H9 (cell line): ENCODE measurements around the gene USP36. TPM values are rescaled to one million over a fixed set of nuclear protein-coding genes. Genes with fewer than 3 reads are reported as not detected.

Experiments used
- DNase-seq: peaks from one replicate; pipeline ENCODE4 v3.0.0-alpha.2; 2017
- H2AFZ ChIP-seq: one replicate; pipeline ENCODE4 v1.6.1; 2013; ENCODE audit warnings: mild to moderate bottlenecking, low read length, control low read depth, moderate library complexity
- H2AK5ac ChIP-seq: 2 replicates; pipeline ENCODE4 v1.6.1; 2013; ENCODE audit warnings: low read length, control low read depth, mixed read lengths; ENCODE audit not compliant: insufficient read length
- H2BK120ac ChIP-seq: one replicate; pipeline ENCODE4 v1.6.1; 2013; ENCODE audit warnings: low read depth, mild to moderate bottlenecking, low read length, control low read depth, inconsistent platforms; ENCODE audit not compliant: poor library complexity, severe bottlenecking
- H2BK12ac ChIP-seq: 2 replicates; pipeline ENCODE4 v1.6.1; 2013; ENCODE audit warnings: low read length, control low read depth, mixed read lengths, low read depth; ENCODE audit not compliant: insufficient read length
- H2BK15ac ChIP-seq: 2 replicates; pipeline ENCODE4 v1.6.1; 2013; ENCODE audit warnings: low read depth, low read length, control low read depth
- H2BK20ac ChIP-seq: one replicate; pipeline ENCODE4 v1.6.1; 2013; ENCODE audit warnings: low read depth, mild to moderate bottlenecking, low read length, control low read depth, inconsistent platforms; ENCODE audit not compliant: poor library complexity, severe bottlenecking
- H2BK5ac ChIP-seq: 2 replicates; pipeline ENCODE4 v1.6.1; 2013; ENCODE audit warnings: low read length, control low read depth, mixed read lengths; ENCODE audit not compliant: insufficient read length
- H3K14ac ChIP-seq: 2 replicates; pipeline ENCODE4 v1.6.1; 2013; ENCODE audit warnings: low read length, control low read depth; ENCODE audit not compliant: insufficient read depth
- H3K18ac ChIP-seq: 2 replicates; pipeline ENCODE4 v1.6.1; 2013; ENCODE audit warnings: low read depth, mild to moderate bottlenecking, mixed read lengths, low read length, control low read depth; ENCODE audit not compliant: insufficient read length
- H3K23ac ChIP-seq: 2 replicates; pipeline ENCODE4 v1.6.1; 2013; ENCODE audit warnings: low read length, control low read depth, mixed read lengths, low read depth; ENCODE audit not compliant: insufficient read length
- H3K23me2 ChIP-seq: 2 replicates; pipeline ENCODE4 v1.6.1; 2013; ENCODE audit warnings: low read depth, mild to moderate bottlenecking, mixed read lengths, low read length, control low read depth; ENCODE audit not compliant: insufficient read length, poor library complexity, severe bottlenecking
- H3K27ac ChIP-seq: 2 replicates; pipeline ENCODE4 v1.5.1; 2013; ENCODE audit warnings: low read length, control low read depth, mixed read lengths, low read depth; ENCODE audit not compliant: insufficient read length
- H3K27me3 ChIP-seq: 2 replicates; pipeline ENCODE4 v1.6.1; 2013; ENCODE audit warnings: low read length, control low read depth, inconsistent platforms; ENCODE audit not compliant: insufficient read depth
- H3K4ac ChIP-seq: 2 replicates; pipeline ENCODE4 v1.6.1; 2013; ENCODE audit warnings: low read depth, mild to moderate bottlenecking, control low read depth, inconsistent platforms, low read length, moderate library complexity
- H3K4me1 ChIP-seq: 2 replicates; pipeline ENCODE4 v1.6.1; 2013; ENCODE audit warnings: low read length, control low read depth, inconsistent platforms; ENCODE audit not compliant: insufficient read depth
- H3K4me2 ChIP-seq: 2 replicates; pipeline ENCODE4 v1.6.1; 2013; ENCODE audit warnings: low read length, control low read depth, mixed read lengths; ENCODE audit not compliant: insufficient read length, insufficient read depth
- H3K56ac ChIP-seq: 2 replicates; pipeline ENCODE4 v1.6.1; 2013; ENCODE audit warnings: low read depth, mild to moderate bottlenecking, mixed read lengths, low read length, control low read depth; ENCODE audit not compliant: insufficient read length
- H3K79me1 ChIP-seq: 2 replicates; pipeline ENCODE4 v1.6.1; 2013; ENCODE audit warnings: low read depth, mild to moderate bottlenecking, moderate library complexity, low read length, control low read depth, inconsistent platforms; ENCODE audit not compliant: insufficient read depth, poor library complexity, severe bottlenecking
- H3K79me2 ChIP-seq: 2 replicates; pipeline ENCODE4 v1.6.1; 2013; ENCODE audit warnings: low read length, control low read depth, inconsistent platforms; ENCODE audit not compliant: insufficient read depth
- H3K9ac ChIP-seq: 2 replicates; pipeline ENCODE4 v1.6.1; 2013; ENCODE audit warnings: low read length, control low read depth, mixed read lengths; ENCODE audit not compliant: insufficient read length; ENCODE audit errors: extremely low read depth
- H3K9me3 ChIP-seq: one replicate; pipeline ENCODE4 v1.6.1; 2013; ENCODE audit warnings: low read depth, low read length, inconsistent platforms; ENCODE audit not compliant: control insufficient read depth
- H3T11ph ChIP-seq: one replicate; pipeline ENCODE4 v1.6.1; 2013; ENCODE audit warnings: mild to moderate bottlenecking, low read length, control low read depth, inconsistent platforms
- H4K20me1 ChIP-seq: one replicate; pipeline ENCODE4 v1.6.1; 2013; ENCODE audit not compliant: control insufficient read depth, insufficient read length, insufficient read depth
- H4K5ac ChIP-seq: 2 replicates; pipeline ENCODE4 v1.6.1; 2013; ENCODE audit warnings: low read depth, mild to moderate bottlenecking, mixed read lengths, low read length, control low read depth; ENCODE audit not compliant: insufficient read length
- H4K8ac ChIP-seq: replicated peaks from 2 replicates; pipeline ENCODE4 v1.6.1; 2013; ENCODE audit warnings: low read length, control low read depth, mixed read lengths, low read depth; ENCODE audit not compliant: insufficient read length
- H4K91ac ChIP-seq: 2 replicates; pipeline ENCODE4 v1.6.1; 2013; ENCODE audit warnings: low read depth, mild to moderate bottlenecking, moderate library complexity, mixed read lengths, low read length, control low read depth; ENCODE audit not compliant: insufficient read length
- H3K27ac Mint-ChIP-seq, 3 experiments: 2 replicates in 2 of 3; 3 replicates in 1 of 3; pipeline ENCODE4 v1.8.0; 2020 to 2021; ENCODE audit warnings: mixed read lengths in 3 of 3, mild to moderate bottlenecking in 1 of 3, moderate library complexity in 1 of 3
- H3K27me3 Mint-ChIP-seq: 2 replicates; pipeline ENCODE4 v1.8.0; 2021; ENCODE audit warnings: low read depth, mild to moderate bottlenecking, moderate library complexity, mixed read lengths
- H3K36me3 Mint-ChIP-seq, 3 experiments: 2 replicates in 2 of 3; 3 replicates in 1 of 3; pipeline ENCODE4 v1.8.0; 2020 to 2021; ENCODE audit warnings: low read depth in 3 of 3, mixed read lengths in 3 of 3; ENCODE audit not compliant: insufficient read depth in 1 of 3
- H3K4me1 Mint-ChIP-seq, 2 experiments: 2 replicates each; pipeline ENCODE4 v1.8.0; 2020; ENCODE audit warnings: mixed read lengths in 2 of 2
- H3K4me3 Mint-ChIP-seq, 2 experiments: 2 replicates in 1 of 2; 3 replicates in 1 of 2; pipeline ENCODE4 v1.8.0; 2020 to 2021; ENCODE audit warnings: mild to moderate bottlenecking in 2 of 2, mixed read lengths in 2 of 2, moderate library complexity in 1 of 2
- H3K9me3 Mint-ChIP-seq, 2 experiments: 2 replicates in 1 of 2; 3 replicates in 1 of 2; pipeline ENCODE4 v1.8.0; 2020; ENCODE audit warnings: mild to moderate bottlenecking in 2 of 2, mixed read lengths in 2 of 2, moderate library complexity in 1 of 2
- CTCF ChIP-seq: fragments of 200-600 bp; sonication (generic); conservative IDR thresholded peaks from 3 replicates; pipeline ENCODE4 v1.8.0; 2021; ENCODE audit warnings: antibody characterized with exemption, mild to moderate bottlenecking
- WGBS: extraction: QIAGEN DNeasy Blood & Tissue Kit; methylation state at CpG from one replicate; pipeline ENCODE4 v1.1.7; 2013; ENCODE audit warnings: missing lambda C conversion rate, low lambda C conversion rate, mixed read lengths; ENCODE audit not compliant: insufficient read length; ENCODE audit errors: extremely low coverage; 5-methylcytosine and 5-hydroxymethylcytosine counted together
- total RNA-seq: library from RNA; stranded (reverse); gene quantifications from 2 replicates; pipeline ENCODE4 v1.2.1, GENCODE V29; 2021

Gene USP36
- total RNA-seq, 1 experiment from 2014 or later = 106 TPM

GRCh38 chr17:78783711-78784324 is 56.8 kb downstream of the USP36 start:
- H3K36me3 Mint-ChIP-seq = peaks cover 0 to 12% (median 8%) of the 10 kb centered on the region in 3 experiments; a peak in 5 of 7 replicates
- Histone ChIP-seq H3T11ph (no peak overlapping the region), H3K79me2 (no peaks in the 10 kb centered on the region), H2BK15ac (no peak overlapping the region), H4K91ac (no peak overlapping the region), H2BK12ac (no peak overlapping the region), H4K5ac (no peak overlapping the region), H4K20me1 (no peaks in the 10 kb centered on the region), H3K14ac (no peak overlapping the region), H3K4ac (no peak overlapping the region), H2AK5ac (no peak overlapping the region), H2BK5ac (no peak overlapping the region), H3K18ac (no peak overlapping the region), H3K23me2 (no peaks in the 10 kb centered on the region), H3K4me2 (no peak overlapping the region), H3K56ac (no peak overlapping the region), H2BK20ac (no peak overlapping the region), H4K8ac (no peak overlapping the region), H3K9me3 (no peaks in the 10 kb centered on the region), H3K27ac (no peak overlapping the region), H3K23ac (no peak overlapping the region), H2AFZ (no peak overlapping the region), H3K9ac (no peak overlapping the region), H3K4me1 (no peaks in the 10 kb centered on the region; the same call in 1 of the 2 replicates), H3K79me1 (peaks cover 3% of the 10 kb centered on the region), H3K27me3 (no peaks in the 10 kb centered on the region), H2BK120ac (no peak overlapping the region)
- H3K4me3 Mint-ChIP-seq = peak overlapping the region in 1 of 2 experiments; percentile 78; a peak in 2 of 5 replicates
- peak overlapping the region in 1 of 3 experiments; percentile 71; a peak in 2 of 7 replicates for H3K27ac Mint-ChIP-seq
- no peak for DNase-seq
- H3K4me1 Mint-ChIP-seq = peaks cover 27 to 33% of the 10 kb centered on the region in 2 experiments
- no peak for TF ChIP-seq CTCF
- H3K27me3 Mint-ChIP-seq = no peaks in the 10 kb centered on the region; the same call in 1 of the 2 replicates
- no CpG with 5 or more reads among the region's 7 CpGs for WGBS
- H3K9me3 Mint-ChIP-seq = no peaks in the 10 kb centered on the region
